Subcutaneous adipose tissue (tissue), 4 donors: Measurements from ENCODE around the gene CCDC93. TPM values are rescaled to one million over a fixed set of nuclear protein-coding genes. Genes with fewer than 3 reads are reported as not detected.

Experiments
- CTCF ChIP-seq: fragments of 450-650 bp; IDR thresholded peaks from one replicate; pipeline ENCODE4 v1.5.1; 2016; ENCODE audit warnings: low read depth, mild to moderate bottlenecking, control low read depth, antibody characterized with exemption, moderate library complexity
- total RNA-seq, 4 donors: library from RNA; depleted of rRNA; stranded (reverse); fragments of >200 nt; gene quantifications; one replicate each; pipeline ENCODE4 v1.1.0, GENCODE V29; 2016

The CCDC93 gene
- total RNA-seq = 10 to 100 TPM; 30.3 to 47.9 (median 32.7) TPM

- no peak for TF ChIP-seq CTCF
Measured at GRCh38 chr2:118013724-118014491, at the start of gene CCDC93. Gene CCDC93, minus strand, starts transcription at chr2:118014070. Its CDS starts 75 bp downstream, at chr2:118013995.

- no peak for TF ChIP-seq CTCF
Measured at GRCh38 chr2:118062669-118063068, 48.8 kb upstream of the CCDC93 start.

GRCh38 chr2:118062048-118062447 lies 48.2 kb upstream of the CCDC93 start:
- TF ChIP-seq CTCF = no peak

- no peak for TF ChIP-seq CTCF
Measured at GRCh38 chr2:118061135-118061955, 47.5 kb upstream of the CCDC93 start.

GRCh38 chr2:118059919-118060478 lies 46.1 kb upstream of the CCDC93 start:
- TF ChIP-seq CTCF = no peak

GRCh38 chr2:118058951-118059350 lies 45.1 kb upstream of the CCDC93 start:
- TF ChIP-seq CTCF = no peak

DNA sequence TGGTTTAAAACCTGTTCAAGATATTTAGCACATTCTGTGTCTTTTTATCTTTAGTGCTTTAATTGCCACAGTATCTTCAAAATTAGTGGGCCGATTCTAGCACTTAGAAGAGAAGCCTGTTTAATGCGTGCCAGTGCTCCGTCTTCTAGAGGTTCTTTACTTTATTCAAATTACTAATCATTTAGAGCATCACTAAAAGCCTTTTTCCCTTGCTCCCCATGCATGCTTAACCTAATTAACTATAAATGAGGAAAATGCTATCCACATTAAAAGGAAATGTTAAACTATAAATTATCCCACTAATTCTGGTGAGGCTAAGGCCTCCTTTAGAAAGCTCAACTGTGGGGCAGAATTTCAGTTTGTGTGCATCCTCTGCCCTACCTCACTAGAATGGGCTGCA lies 42.9 kb upstream of the CCDC93 start:
- TF ChIP-seq CTCF = no peak
